CD14-positive monocyte (primary cell): Measurements from ENCODE around the gene MYH13. TPM values are rescaled to one million over a fixed set of nuclear protein-coding genes. Genes with fewer than 3 reads are reported as not detected.
A peak's percentile ranks its signal among the peaks of the same experiment; 100 is the strongest.

ENCODE experiments used
- DNase-seq, 3 donors: peaks; one replicate each; pipeline ENCODE4 v3.0.0-alpha.2; 2011 to 2022
- H2AFZ ChIP-seq: 2 replicates; pipeline ENCODE4 v1.6.0; 2012; ENCODE audit warnings: mild to moderate bottlenecking, low read depth, low read length, inconsistent platforms; ENCODE audit not compliant: insufficient read depth, poor library complexity, severe bottlenecking
- H3K27ac ChIP-seq, 2 donors: 1 replicate in 1 of 2; 2 replicates in 1 of 2; pipeline ENCODE4 v1.5.1; 2012 to 2013; ENCODE audit warnings: low read length in 2 of 2, control low read depth in 1 of 2, inconsistent platforms in 1 of 2, low read depth in 1 of 2, mild to moderate bottlenecking in 1 of 2
- H3K27me3 ChIP-seq, 2 donors: one replicate each; pipeline versions ENCODE4 v1.6.0 to v1.6.1; 2011 to 2013; ENCODE audit warnings: low read length in 2 of 2; ENCODE audit not compliant: control insufficient read depth in 2 of 2, insufficient read depth in 2 of 2
- H3K36me3 ChIP-seq, 2 donors: replicated peaks in 1 of 2; 1 replicate in 1 of 2; 2 replicates in 1 of 2; pipeline versions ENCODE4 v1.5.1 to v1.6.1; 2012 to 2013; ENCODE audit warnings: low read length in 2 of 2, control low read depth in 1 of 2, inconsistent platforms in 1 of 2, mild to moderate bottlenecking in 1 of 2; ENCODE audit not compliant: insufficient read depth in 2 of 2, control insufficient read depth in 1 of 2
- H3K4me1 ChIP-seq, 2 donors: 1 replicate in 1 of 2; 2 replicates in 1 of 2; pipeline versions ENCODE4 v1.5.1 to v1.6.1; 2012 to 2013; ENCODE audit warnings: low read length in 2 of 2, control low read depth in 1 of 2, inconsistent platforms in 1 of 2, mild to moderate bottlenecking in 1 of 2, moderate library complexity in 1 of 2; ENCODE audit not compliant: insufficient read depth in 2 of 2, control insufficient read depth in 1 of 2
- H3K4me2 ChIP-seq: replicated peaks from 2 replicates; pipeline ENCODE3; 2012; ENCODE audit warnings: low read length, moderate library complexity, mild to moderate bottlenecking; ENCODE audit not compliant: poor library complexity, severe bottlenecking; ENCODE audit errors: extremely low read depth
- H3K4me3 ChIP-seq, 3 experiments: fragments of 200-600 bp in 1 of 3; sonication (generic) in 1 of 3; replicated peaks in 1 of 3; 1 replicate in 2 of 3; 2 replicates in 1 of 3; pipeline ENCODE4 v1.5.1; 2011 to 2013; ENCODE audit warnings: low read length in 3 of 3, mild to moderate bottlenecking in 3 of 3, control low read depth in 2 of 3, low read depth in 2 of 3, inconsistent platforms in 1 of 3, moderate library complexity in 1 of 3
- H3K79me2 ChIP-seq: 2 replicates; pipeline ENCODE4 v1.6.0; 2012; ENCODE audit warnings: mild to moderate bottlenecking, control low read depth, inconsistent platforms, low read length, moderate library complexity; ENCODE audit not compliant: insufficient read depth
- H3K9ac ChIP-seq: 2 replicates; pipeline ENCODE4 v1.6.0; 2017; ENCODE audit warnings: low read length, mild to moderate bottlenecking; ENCODE audit not compliant: insufficient read depth, poor library complexity, severe bottlenecking
- H3K9me3 ChIP-seq, 2 donors: replicated peaks in 1 of 2; 1 replicate in 1 of 2; 2 replicates in 1 of 2; pipeline versions ENCODE4 v1.5.1 to v1.6.1; 2012 to 2013; ENCODE audit warnings: low read length in 2 of 2, control low read depth in 1 of 2; ENCODE audit not compliant: control insufficient read depth in 1 of 2, insufficient read depth in 1 of 2
- H4K20me1 ChIP-seq: 2 replicates; pipeline ENCODE4 v1.6.0; 2012; ENCODE audit warnings: mild to moderate bottlenecking, low read length, control low read depth, moderate library complexity; ENCODE audit not compliant: insufficient read depth
- H3K27ac Mint-ChIP-seq, 7 donors: one replicate each; pipeline ENCODE4 v1.8.0; 2020; ENCODE audit warnings: mild to moderate bottlenecking in 7 of 7, mixed read lengths in 7 of 7, moderate library complexity in 6 of 7, inconsistent platforms in 2 of 7
- H3K27me3 Mint-ChIP-seq, 3 donors: one replicate each; pipeline ENCODE4 v1.8.0; 2021 to 2022; ENCODE audit warnings: low read depth in 3 of 3, mild to moderate bottlenecking in 3 of 3, mixed read lengths in 3 of 3, moderate library complexity in 3 of 3, inconsistent platforms in 1 of 3
- H3K36me3 Mint-ChIP-seq, 2 donors: one replicate each; pipeline ENCODE4 v1.8.0; 2020; ENCODE audit warnings: mixed read lengths in 2 of 2, inconsistent platforms in 1 of 2, mild to moderate bottlenecking in 1 of 2
- H3K4me1 Mint-ChIP-seq: one replicate; pipeline ENCODE4 v1.8.0; 2020; ENCODE audit warnings: mild to moderate bottlenecking, mixed read lengths
- H3K4me3 Mint-ChIP-seq, 2 donors: one replicate each; pipeline ENCODE4 v1.8.0; 2020; ENCODE audit warnings: mild to moderate bottlenecking in 2 of 2, mixed read lengths in 2 of 2, moderate library complexity in 1 of 2
- H3K9me3 Mint-ChIP-seq, 7 donors: one replicate each; pipeline ENCODE4 v1.8.0; 2020 to 2022; ENCODE audit warnings: mixed read lengths in 7 of 7, mild to moderate bottlenecking in 6 of 7, moderate library complexity in 6 of 7, inconsistent platforms in 2 of 7
- CTCF ChIP-seq: fragments of 200-600 bp; IDR thresholded peaks from one replicate; pipeline ENCODE4 v1.8.0; 2022; ENCODE audit warnings: antibody characterized with exemption, mild to moderate bottlenecking
- WGBS: methylation state at CpG from one replicate; pipeline ENCODE4 v1.1.5; 2013; ENCODE audit warnings: missing lambda C conversion rate; ENCODE audit not compliant: insufficient coverage; 5-methylcytosine and 5-hydroxymethylcytosine counted together
- intact Hi-C, 2 donors: fragments of 100-400 bp; cut with micrococcal nuclease; formaldehyde crosslinking; loops; one replicate each; pipeline versions ENCODE4 v1.15.0 to v1.15.1; 2023
- polyA plus RNA-seq, 3 donors: library from polyadenylated mRNA; depleted of rRNA in 1 of 3; unstranded in 2 of 3; stranded (reverse) in 1 of 3; fragments of 300-500 nt in 2 of 3; fragments of >200 nt in 1 of 3; fragmentation: Illumina TruSeq in 2 of 3; gene quantifications; 1 replicate in 2 of 3; 2 replicates in 1 of 3; pipeline ENCODE4 v1.2.3, GENCODE V29; 2012 to 2021

The MYH13 gene
- polyA plus RNA-seq, 3 donors: not detected

DNA sequence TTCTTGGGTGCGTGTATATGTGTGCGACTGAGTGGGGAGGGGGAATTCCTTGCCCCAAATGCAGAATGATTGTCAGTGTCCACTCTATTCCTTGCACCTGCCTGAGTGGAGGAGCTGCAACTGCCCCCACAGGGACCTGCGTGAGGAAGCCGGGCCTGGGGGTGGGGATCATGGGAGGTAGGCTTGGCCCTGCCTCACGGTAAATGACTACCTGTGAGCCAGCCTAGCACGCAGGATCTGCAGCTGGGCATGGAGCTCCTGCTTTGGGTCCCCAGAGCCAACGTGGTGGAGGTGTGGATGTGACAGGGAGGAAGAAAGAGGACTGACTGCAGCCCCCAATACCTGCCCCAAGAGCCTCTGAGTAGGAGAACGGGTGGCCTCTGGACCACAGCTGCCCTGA is 97.4 kb downstream of the MYH13 start:
- Mint-ChIP-seq H3K4me3 (no peak overlapping the region), H3K4me1 (peaks cover 17% of the 10 kb centered on the region), H3K36me3 (no peaks in the 10 kb centered on the region), H3K9me3 (peaks cover 0 to 6% (median 3%) of the 10 kb centered on the region in 7 donors), H3K27ac (peak overlapping the region in 1 of 7 donors; percentile 52), H3K27me3 (peaks cover 1 to 26% (median 11%) of the 10 kb centered on the region in 3 donors)
- Histone ChIP-seq H3K9me3 (no peaks in the 10 kb centered on the region), H3K36me3 (no peaks in the 10 kb centered on the region), H3K9ac (no peak overlapping the region), H3K4me2 (no peak overlapping the region), H3K4me1 (no peaks in the 10 kb centered on the region), H3K4me3 (no peak overlapping the region), H2AFZ (no peak overlapping the region), H3K27me3 (no peaks in the 10 kb centered on the region), H3K27ac (no peak overlapping the region), H3K79me2 (no peaks in the 10 kb centered on the region), H4K20me1 (no peaks in the 10 kb centered on the region)
- TF ChIP-seq CTCF: no peak
- 93% methylated on average over 6 of the region's 8 CpGs for WGBS
- intact Hi-C loops: no loop called here
- no peak for DNase-seq

DNA sequence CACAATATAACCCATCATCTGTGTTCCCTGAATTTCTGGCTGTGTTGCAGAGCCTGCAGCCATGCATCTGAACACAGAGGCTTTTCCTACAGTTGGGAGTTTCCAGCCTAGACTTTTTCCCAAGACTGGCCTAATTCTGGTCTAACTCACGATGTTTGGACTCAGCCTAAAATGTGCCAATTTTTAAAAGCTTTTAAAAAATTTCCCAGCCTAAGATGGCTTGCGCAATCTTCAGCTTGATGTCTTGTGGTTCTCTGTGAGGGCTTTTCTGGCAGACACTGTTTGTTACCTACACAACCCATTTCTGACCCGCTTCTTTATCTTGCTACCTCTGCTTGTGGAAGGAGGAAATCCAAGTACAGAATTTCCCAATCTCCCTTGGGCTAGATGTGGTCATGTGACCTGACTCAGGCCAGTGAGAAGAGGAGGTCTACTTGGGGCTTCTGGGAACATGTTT is 101.7 kb downstream of the MYH13 start:
- Mint-ChIP-seq H3K27me3 (peaks cover 2 to 11% (median 9%) of the 10 kb centered on the region in 3 donors), H3K4me3 (no peak overlapping the region), H3K4me1 (peaks cover 11% of the 10 kb centered on the region), H3K27ac (no peak overlapping the region), H3K36me3 (no peaks in the 10 kb centered on the region), H3K9me3 (peaks cover 3 to 13% (median 6%) of the 10 kb centered on the region in 7 donors)
- intact Hi-C loops: no loop called here
- Histone ChIP-seq H3K4me1 (no peaks in the 10 kb centered on the region), H4K20me1 (no peaks in the 10 kb centered on the region), H3K4me2 (no peak overlapping the region), H3K27ac (no peak overlapping the region), H3K79me2 (no peaks in the 10 kb centered on the region), H3K4me3 (no peak overlapping the region), H3K36me3 (no peaks in the 10 kb centered on the region), H3K27me3 (no peaks in the 10 kb centered on the region), H3K9ac (no peak overlapping the region), H2AFZ (no peak overlapping the region), H3K9me3 (no peaks in the 10 kb centered on the region)
- DNase-seq: peak in 1 of 3 donors; percentile 53
- WGBS: no CpG with 5 or more reads among the region's 3 CpGs
- TF ChIP-seq CTCF: no peak
